Measurements from ENCODE around the gene USH1G.

The USH1G gene

GRCh38 chr17:74954665-74955421, 31.8 kb upstream of the USH1G start:
- DNase-seq = no peak

GRCh38 chr17:74954115-74954514, 31.1 kb upstream of the USH1G start:
- DNase-seq = no peak

GRCh38 chr17:74953134-74953687, 30.2 kb upstream of the USH1G start:
- DNase-seq = no peak

- no peak for DNase-seq
Observed at GRCh38 chr17:74952431-74953133, 29.5 kb upstream of the USH1G start.

- no peak for DNase-seq
Observed at GRCh38 chr17:74951680-74952421, 28.8 kb upstream of the USH1G start.

- no peak for DNase-seq
Observed at GRCh38 chr17:74951065-74951464, 28.0 kb upstream of the USH1G start.

- DNase-seq = no peak
Observed at GRCh38 chr17:74950207-74950606, 27.2 kb upstream of the USH1G start.

GRCh38 chr17:74949455-74950115, 26.5 kb upstream of the USH1G start:
- DNase-seq = no peak

- no peak for DNase-seq
Observed at GRCh38 chr17:74947041-74947754, 24.1 kb upstream of the USH1G start.

GRCh38 chr17:74946641-74947040, 23.6 kb upstream of the USH1G start:
- no peak for DNase-seq

- DNase-seq = no peak
Observed at GRCh38 chr17:74945543-74945942, 22.5 kb upstream of the USH1G start.

- peak in 1 of 51 donors; percentile 27 for DNase-seq
Observed at GRCh38 chr17:74943808-74944522, 20.9 kb upstream of the USH1G start.

- no peak for DNase-seq
Observed at GRCh38 chr17:74941128-74941725, 18.2 kb upstream of the USH1G start.

GRCh38 chr17:74939534-74939933, 16.5 kb upstream of the USH1G start:
- no peak for DNase-seq

- DNase-seq = no peak
Observed at GRCh38 chr17:74938194-74938950, 15.3 kb upstream of the USH1G start.

GRCh38 chr17:74937064-74938051, 14.3 kb upstream of the USH1G start:
- no peak for DNase-seq

GRCh38 chr17:74936470-74936799, 13.4 kb upstream of the USH1G start:
- no peak for DNase-seq
